PC-9 (cell line): ENCODE results near the gene WNT1. TPM values are rescaled to one million over a fixed set of nuclear protein-coding genes. Genes with fewer than 3 reads are reported as not detected.
A peak's percentile ranks its signal among the peaks of the same experiment; 100 is the strongest.

Source experiments
- BruUV-seq: library from RNA; stranded (reverse); fragments of 400-500 nt; replicated peaks from 2 replicates; lab custom pipeline; 2021; lab: Mats Ljungman, UMichigan
- CTCF ChIA-PET: fragments of 300-600 bp; sonication (Branson Sonifier 250); formaldehyde crosslinking; loops from one replicate; lab custom pipeline; 2022; ENCODE audit warnings: antibody characterized with exemption; lab: Charles Lee
- POLR2A ChIA-PET: fragments of 300-600 bp; sonication (Branson Sonifier 250); formaldehyde crosslinking; loops from one replicate; lab custom pipeline; 2022; ENCODE audit warnings: antibody characterized with exemption; ENCODE audit not compliant: unreplicated experiment; lab: Charles Lee
- DNase-seq, 2 experiments: peaks; one replicate each; pipeline versions ENCODE4 v3.0.0 to v3.0.0-alpha.2; 2015 to 2022; ENCODE audit warnings: mixed read lengths in 1 of 2
- H2AFZ ChIP-seq: fragments of 200-600 bp; sonication (generic); 2 replicates; pipeline ENCODE4 v1.8.1; 2017; ENCODE audit warnings: antibody characterized with exemption
- H3F3A ChIP-seq: fragments of 200-600 bp; sonication (generic); 2 replicates; pipeline ENCODE4 v1.8.1; 2017; ENCODE audit warnings: antibody characterized with exemption, mild to moderate bottlenecking, low read depth; ENCODE audit not compliant: insufficient read depth
- H3K27ac ChIP-seq: fragments of 200-600 bp; sonication (generic); 2 replicates; pipeline ENCODE4 v1.6.1; 2016; ENCODE audit warnings: mixed run types
- H3K27me3 ChIP-seq: fragments of 200-600 bp; sonication (generic); 2 replicates; pipeline ENCODE4 v1.6.1; 2016; ENCODE audit warnings: low read depth, mixed run types; ENCODE audit not compliant: insufficient read depth
- H3K36me3 ChIP-seq: fragments of 200-600 bp; sonication (generic); 2 replicates; pipeline ENCODE4 v1.6.1; 2016; ENCODE audit warnings: low read depth, mixed run types
- H3K4me1 ChIP-seq: fragments of 200-600 bp; sonication (generic); replicated peaks from 2 replicates; pipeline ENCODE4 v1.6.1; 2016; ENCODE audit warnings: mixed run types; ENCODE audit not compliant: insufficient read depth
- H3K4me2 ChIP-seq: fragments of 200-600 bp; sonication (generic); 2 replicates; pipeline ENCODE4 v1.6.1; 2017; ENCODE audit warnings: mixed run types
- H3K4me3 ChIP-seq: fragments of 200-600 bp; sonication (generic); 2 replicates; pipeline ENCODE4 v1.6.1; 2016; ENCODE audit warnings: mixed run types
- H3K79me2 ChIP-seq: fragments of 200-600 bp; sonication (generic); 2 replicates; pipeline ENCODE4 v1.6.1; 2017; ENCODE audit warnings: low read depth, mixed run types
- H3K9me2 ChIP-seq: fragments of 200-600 bp; sonication (generic); 2 replicates; pipeline ENCODE4 v1.8.1; 2017; ENCODE audit warnings: mild to moderate bottlenecking; ENCODE audit not compliant: insufficient read depth
- H3K9me3 ChIP-seq: fragments of 200-600 bp; sonication (generic); 2 replicates; pipeline ENCODE4 v1.8.1; 2016; ENCODE audit warnings: low read depth; ENCODE audit not compliant: insufficient read depth
- H4K20me1 ChIP-seq: fragments of 200-600 bp; sonication (generic); 2 replicates; pipeline ENCODE4 v1.8.1; 2017; ENCODE audit not compliant: insufficient read depth
- CTCF ChIP-seq: fragments of 200-600 bp; sonication (generic); conservative IDR thresholded peaks from 2 replicates; pipeline ENCODE4 v1.6.1; 2017; ENCODE audit warnings: mixed run types, antibody characterized with exemption, mild to moderate bottlenecking, moderate library complexity
- EZH2 ChIP-seq: fragments of 200-600 bp; sonication (generic); IDR thresholded peaks from 2 replicates; pipeline ENCODE4 v1.8.0; 2017; ENCODE audit warnings: antibody characterized with exemption, low read depth
- intact Hi-C: fragments of 100-400 bp; cut with micrococcal nuclease; formaldehyde crosslinking; loops from one replicate; pipeline ENCODE4 v1.10.0; 2022; ENCODE audit not compliant: unreplicated experiment
- total RNA-seq: library from RNA; stranded (reverse); gene quantifications from 2 replicates; pipeline ENCODE4 v1.2.3, GENCODE V29; 2021

WNT1 gene
- total RNA-seq, 1 experiment from 2014 or later: not detected

GRCh38 chr12:48980389-48980952 is 2.3 kb downstream of the WNT1 start:
- Histone ChIP-seq H3K4me1 (no peaks in the 10 kb centered on the region), H3K79me2 (no peaks in the 10 kb centered on the region), H3K9me2 (no peaks in the 10 kb centered on the region), H4K20me1 (no peaks in the 10 kb centered on the region; the same call in 1 of the 2 replicates), H3K27ac (no peak overlapping the region), H2AFZ (no peak overlapping the region), H3K4me2 (no peak overlapping the region), H3K36me3 (no peaks in the 10 kb centered on the region), H3K27me3 (peaks cover 55% of the 10 kb centered on the region), H3K4me3 (no peak overlapping the region), H3K9me3 (no peaks in the 10 kb centered on the region), H3F3A (no peaks in the 10 kb centered on the region)
- TF ChIP-seq EZH2 (no peak), CTCF (no peak)
- ChIA-PET CTCF (interaction anchor here (0.6 to 1.0 kb wide), 2 partner anchors 14 to 16 kb away, joined by 3 to 11 read pairs; no protein-coding TSS in a partner anchor), POLR2A (interaction anchor here (0.5 kb wide), 1 partner anchor 128 kb away, joined by 10 read pairs; the partner anchor contains the start of gene DDX23)
- intact Hi-C loops: no loop called here
- BruUV-seq: no TSS peak
- peak in 1 of 2 experiments; percentile 37 for DNase-seq

GRCh38 chr12:48980953-48981756 is 3.0 kb downstream of the WNT1 start:
- DNase-seq: no peak
- Histone ChIP-seq H3K9me3 (no peaks in the 10 kb centered on the region), H3K36me3 (no peaks in the 10 kb centered on the region), H3K4me1 (no peaks in the 10 kb centered on the region), H3K9me2 (no peaks in the 10 kb centered on the region), H3K79me2 (no peaks in the 10 kb centered on the region), H3K27me3 (peaks cover 55% of the 10 kb centered on the region), H3K27ac (no peak overlapping the region), H2AFZ (no peak overlapping the region), H3K4me2 (no peak overlapping the region), H3F3A (no peaks in the 10 kb centered on the region), H3K4me3 (no peak overlapping the region), H4K20me1 (no peaks in the 10 kb centered on the region; the same call in 1 of the 2 replicates)
- CTCF ChIA-PET: interaction anchor here (0.6 kb wide), 1 partner anchor 14 kb away, joined by 11 read pairs; no protein-coding TSS in a partner anchor
- POLR2A ChIA-PET: no interaction called here
- no TSS peak for BruUV-seq
- intact Hi-C loops: no loop called here
- no peak for TF ChIP-seq EZH2
- no peak for TF ChIP-seq CTCF

DNA sequence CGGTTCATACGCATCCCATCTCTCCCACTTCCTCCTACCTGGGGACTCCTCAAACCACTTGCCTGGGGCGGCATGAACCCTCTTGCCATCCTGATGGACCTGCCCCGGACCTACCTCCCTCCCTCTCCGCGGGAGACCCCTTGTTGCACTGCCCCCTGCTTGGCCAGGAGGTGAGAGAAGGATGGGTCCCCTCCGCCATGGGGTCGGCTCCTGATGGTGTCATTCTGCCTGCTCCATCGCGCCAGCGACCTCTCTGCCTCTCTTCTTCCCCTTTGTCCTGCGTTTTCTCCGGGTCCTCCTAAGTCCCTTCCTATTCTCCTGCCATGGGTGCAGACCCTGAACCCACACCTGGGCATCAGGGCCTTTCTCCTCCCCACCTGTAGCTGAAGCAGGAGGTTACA is 3.6 kb downstream of the WNT1 start:
- Histone ChIP-seq H3F3A (no peaks in the 10 kb centered on the region), H3K4me1 (no peaks in the 10 kb centered on the region), H3K4me2 (no peak overlapping the region), H4K20me1 (no peaks in the 10 kb centered on the region; the same call in 1 of the 2 replicates), H3K36me3 (no peaks in the 10 kb centered on the region), H3K27ac (no peak overlapping the region), H3K9me3 (no peaks in the 10 kb centered on the region), H3K9me2 (no peaks in the 10 kb centered on the region), H2AFZ (no peak overlapping the region), H3K79me2 (no peaks in the 10 kb centered on the region), H3K27me3 (peaks cover 55% of the 10 kb centered on the region), H3K4me3 (no peak overlapping the region)
- CTCF ChIA-PET: no interaction called here
- intact Hi-C loops: no loop called here
- BruUV-seq: no TSS peak
- TF ChIP-seq CTCF: no peak
- no peak for TF ChIP-seq EZH2
- POLR2A ChIA-PET: no interaction called here
- DNase-seq: no peak
